HL-60 (cell line): ENCODE results near the gene CYP2C8.

Experiments
- DNase-seq, 2 experiments: peaks; one replicate each; pipeline ENCODE4 v3.0.0-alpha.2; 2010 to 2020; ENCODE audit warnings: low read depth in 1 of 2, low spot score in 1 of 2
- H3K27ac ChIP-seq: fragments of 250-450 bp; sonication (Bioruptor Pico); replicated peaks from 2 replicates; pipeline ENCODE4 v1.5.1; 2020; ENCODE audit warnings: mild to moderate bottlenecking, moderate library complexity
- H3K27me3 ChIP-seq: fragments of 250-450 bp; sonication (Bioruptor Pico); 2 replicates; pipeline ENCODE4 v1.5.1; 2021; ENCODE audit warnings: mild to moderate bottlenecking, moderate library complexity; ENCODE audit not compliant: insufficient read depth, poor library complexity, severe bottlenecking
- H3K4me3 ChIP-seq: replicated peaks from 2 replicates; pipeline ENCODE4 v1.5.1; 2011; ENCODE audit warnings: mild to moderate bottlenecking, control low read depth, low read length; ENCODE audit not compliant: insufficient read depth
- GABPA ChIP-seq: IDR thresholded peaks from 2 replicates; pipeline ENCODE4 v1.6.1; 2012; ENCODE audit warnings: low read depth
- POLR2AphosphoS5 ChIP-seq: IDR thresholded peaks from 2 replicates; pipeline ENCODE4 v1.6.1; 2012; ENCODE audit warnings: low read depth
- SPI1 ChIP-seq: IDR thresholded peaks from 2 replicates; pipeline ENCODE4 v1.6.1; 2012; ENCODE audit warnings: low read depth, mild to moderate bottlenecking, borderline replicate concordance
- TF ChIP-seq, protein P1 (sequence below): IDR thresholded peaks from one replicate; pipeline ENCODE4 v1.5.1; 2011; ENCODE audit warnings: low read length, control low read depth, inconsistent platforms; ENCODE audit not compliant: insufficient read depth
- TF ChIP-seq, protein P2 (sequence below): IDR thresholded peaks from 2 replicates; pipeline ENCODE4 v1.6.1; 2012; ENCODE audit warnings: low read depth; ENCODE audit not compliant: insufficient replicate concordance

Gene CYP2C8

DNA sequence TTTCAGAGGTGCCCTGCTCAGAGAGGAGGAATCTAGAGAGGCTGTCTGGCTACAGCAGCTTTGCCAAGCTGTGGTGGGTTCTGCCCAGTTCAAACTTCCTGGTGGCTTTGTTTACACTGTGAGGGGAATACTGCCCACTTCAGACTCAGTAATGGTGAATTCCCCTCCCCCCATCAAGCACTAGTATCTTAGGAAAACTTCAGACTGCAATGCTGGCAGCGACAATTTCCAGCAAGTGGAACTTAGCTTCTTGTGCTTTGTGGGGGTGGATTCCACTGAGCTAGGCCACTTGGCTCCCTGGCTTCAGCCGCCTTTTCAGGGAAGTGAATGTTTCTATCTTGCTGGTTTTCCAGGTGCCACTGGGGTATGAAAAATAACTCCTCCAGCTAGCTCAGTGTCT lies 42.8 kb downstream of the CYP2C8 start:
- no peak overlapping the region for H3K27ac ChIP-seq
- TF ChIP-seq, protein P1, sequence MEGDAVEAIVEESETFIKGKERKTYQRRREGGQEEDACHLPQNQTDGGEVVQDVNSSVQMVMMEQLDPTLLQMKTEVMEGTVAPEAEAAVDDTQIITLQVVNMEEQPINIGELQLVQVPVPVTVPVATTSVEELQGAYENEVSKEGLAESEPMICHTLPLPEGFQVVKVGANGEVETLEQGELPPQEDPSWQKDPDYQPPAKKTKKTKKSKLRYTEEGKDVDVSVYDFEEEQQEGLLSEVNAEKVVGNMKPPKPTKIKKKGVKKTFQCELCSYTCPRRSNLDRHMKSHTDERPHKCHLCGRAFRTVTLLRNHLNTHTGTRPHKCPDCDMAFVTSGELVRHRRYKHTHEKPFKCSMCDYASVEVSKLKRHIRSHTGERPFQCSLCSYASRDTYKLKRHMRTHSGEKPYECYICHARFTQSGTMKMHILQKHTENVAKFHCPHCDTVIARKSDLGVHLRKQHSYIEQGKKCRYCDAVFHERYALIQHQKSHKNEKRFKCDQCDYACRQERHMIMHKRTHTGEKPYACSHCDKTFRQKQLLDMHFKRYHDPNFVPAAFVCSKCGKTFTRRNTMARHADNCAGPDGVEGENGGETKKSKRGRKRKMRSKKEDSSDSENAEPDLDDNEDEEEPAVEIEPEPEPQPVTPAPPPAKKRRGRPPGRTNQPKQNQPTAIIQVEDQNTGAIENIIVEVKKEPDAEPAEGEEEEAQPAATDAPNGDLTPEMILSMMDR = no peak
- TF ChIP-seq, protein P2, sequence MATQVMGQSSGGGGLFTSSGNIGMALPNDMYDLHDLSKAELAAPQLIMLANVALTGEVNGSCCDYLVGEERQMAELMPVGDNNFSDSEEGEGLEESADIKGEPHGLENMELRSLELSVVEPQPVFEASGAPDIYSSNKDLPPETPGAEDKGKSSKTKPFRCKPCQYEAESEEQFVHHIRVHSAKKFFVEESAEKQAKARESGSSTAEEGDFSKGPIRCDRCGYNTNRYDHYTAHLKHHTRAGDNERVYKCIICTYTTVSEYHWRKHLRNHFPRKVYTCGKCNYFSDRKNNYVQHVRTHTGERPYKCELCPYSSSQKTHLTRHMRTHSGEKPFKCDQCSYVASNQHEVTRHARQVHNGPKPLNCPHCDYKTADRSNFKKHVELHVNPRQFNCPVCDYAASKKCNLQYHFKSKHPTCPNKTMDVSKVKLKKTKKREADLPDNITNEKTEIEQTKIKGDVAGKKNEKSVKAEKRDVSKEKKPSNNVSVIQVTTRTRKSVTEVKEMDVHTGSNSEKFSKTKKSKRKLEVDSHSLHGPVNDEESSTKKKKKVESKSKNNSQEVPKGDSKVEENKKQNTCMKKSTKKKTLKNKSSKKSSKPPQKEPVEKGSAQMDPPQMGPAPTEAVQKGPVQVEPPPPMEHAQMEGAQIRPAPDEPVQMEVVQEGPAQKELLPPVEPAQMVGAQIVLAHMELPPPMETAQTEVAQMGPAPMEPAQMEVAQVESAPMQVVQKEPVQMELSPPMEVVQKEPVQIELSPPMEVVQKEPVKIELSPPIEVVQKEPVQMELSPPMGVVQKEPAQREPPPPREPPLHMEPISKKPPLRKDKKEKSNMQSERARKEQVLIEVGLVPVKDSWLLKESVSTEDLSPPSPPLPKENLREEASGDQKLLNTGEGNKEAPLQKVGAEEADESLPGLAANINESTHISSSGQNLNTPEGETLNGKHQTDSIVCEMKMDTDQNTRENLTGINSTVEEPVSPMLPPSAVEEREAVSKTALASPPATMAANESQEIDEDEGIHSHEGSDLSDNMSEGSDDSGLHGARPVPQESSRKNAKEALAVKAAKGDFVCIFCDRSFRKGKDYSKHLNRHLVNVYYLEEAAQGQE = no peak
- TF ChIP-seq POLR2AphosphoS5 = no peak
- no peak for TF ChIP-seq SPI1
- no peak for TF ChIP-seq GABPA
- no peak overlapping the region for H3K4me3 ChIP-seq
- no peak for DNase-seq
- H3K27me3 ChIP-seq = no peaks in the 10 kb centered on the region

- TF ChIP-seq, protein P1 = no peak
- TF ChIP-seq GABPA (no peak), SPI1 (no peak), POLR2AphosphoS5 (no peak)
- TF ChIP-seq, protein P2 = no peak
- no peaks in the 10 kb centered on the region for H3K27me3 ChIP-seq
- no peak overlapping the region for H3K4me3 ChIP-seq
- no peak for DNase-seq
- H3K27ac ChIP-seq = no peak overlapping the region
These were observed 71.5 kb downstream of the CYP2C8 start for GRCh38 chr10:94997741-94998174.

DNA sequence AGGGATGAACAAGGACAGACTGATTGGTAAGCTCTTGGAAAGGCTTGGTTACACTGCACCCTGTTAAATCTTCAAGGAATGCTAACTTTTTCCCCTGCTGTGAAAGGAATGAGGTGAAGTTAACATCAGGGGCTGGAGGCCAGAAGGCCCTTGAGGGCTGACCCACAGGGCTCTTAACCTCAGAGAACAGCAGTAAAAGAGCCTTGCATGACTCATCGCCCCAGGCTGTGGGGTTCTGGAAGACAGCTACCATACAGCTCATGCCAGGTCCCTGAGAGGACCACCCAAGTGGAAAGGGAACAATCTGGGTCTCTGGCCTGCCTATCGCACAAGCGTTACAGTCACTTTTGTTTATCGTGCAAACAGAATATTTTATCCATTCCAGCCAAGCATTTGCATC lies 76.5 kb downstream of the CYP2C8 start:
- no peak overlapping the region for H3K27ac ChIP-seq
- no peak for DNase-seq
- TF ChIP-seq, protein P1 = no peak
- TF ChIP-seq GABPA = no peak
- TF ChIP-seq, protein P2 = no peak
- TF ChIP-seq POLR2AphosphoS5 = no peak
- TF ChIP-seq SPI1 = no peak

More for the DNA sequence above, 76.5 kb downstream of the CYP2C8 start:
- no peak overlapping the region for H3K4me3 ChIP-seq
- no peaks in the 10 kb centered on the region for H3K27me3 ChIP-seq
